ENCODE data around the gene GOLGA8J. TPM values are rescaled to one million over a fixed set of nuclear protein-coding genes. Genes with fewer than 3 reads are reported as not detected.
"Not testable (repeated sequence)": the region's sequence is repeated elsewhere in the genome, so short reads cannot be mapped to it uniquely, and the experiment has no call there.

The GOLGA8J gene
- not detected for total RNA-seq

- not testable (repeated sequence) for H3K4me1 ChIP-seq, H3K27ac ChIP-seq, H3K27me3 ChIP-seq, H3K4me3 ChIP-seq, H3K36me3 ChIP-seq, H3K9me3 ChIP-seq, DNase-seq
Measured at GRCh38 chr15:30082655-30083054, at the start of gene GOLGA8J. Gene GOLGA8J (plus strand): TSS chr15:30082955. CDS start chr15:30083053, 98 bp downstream.

GRCh38 chr15:30033211-30033610, 49.5 kb upstream of the GOLGA8J start:
- H3K9me3 ChIP-seq = no peaks in the 10 kb centered on the region
- H3K4me1 ChIP-seq = no peaks in the 10 kb centered on the region
- no peak for TF ChIP-seq CTCF (IDR thresholded peaks at IDR 0.05)
- no peak for TF ChIP-seq POLR2A (IDR thresholded peaks at IDR 0.05)
- no peaks in the 10 kb centered on the region for H3K36me3 ChIP-seq
- no peak overlapping the region for H3K27ac ChIP-seq
- no peak for DNase-seq
- H3K4me3 ChIP-seq = no peak overlapping the region
- H3K27me3 ChIP-seq = no peaks in the 10 kb centered on the region

GRCh38 chr15:30033763-30034162, 49.0 kb upstream of the GOLGA8J start:
- TF ChIP-seq POLR2A (IDR thresholded peaks at IDR 0.05) (no peak), CTCF (IDR thresholded peaks at IDR 0.05) (no peak)
- no peaks in the 10 kb centered on the region for H3K9me3 ChIP-seq
- H3K4me3 ChIP-seq = no peak overlapping the region
- no peaks in the 10 kb centered on the region for H3K27me3 ChIP-seq
- no peaks in the 10 kb centered on the region for H3K4me1 ChIP-seq
- H3K27ac ChIP-seq = no peak overlapping the region
- H3K36me3 ChIP-seq = no peaks in the 10 kb centered on the region
- DNase-seq = no peak

- no peak for DNase-seq
- Histone ChIP-seq H3K27me3 (no peaks in the 10 kb centered on the region), H3K4me3 (no peak overlapping the region), H3K27ac (no peak overlapping the region), H3K4me1 (no peaks in the 10 kb centered on the region), H3K9me3 (no peaks in the 10 kb centered on the region), H3K36me3 (no peaks in the 10 kb centered on the region)
- TF ChIP-seq CTCF (IDR thresholded peaks at IDR 0.05) (no peak), POLR2A (IDR thresholded peaks at IDR 0.05) (no peak)
Measured at GRCh38 chr15:30036036-30036703, 46.6 kb upstream of the GOLGA8J start.

GRCh38 chr15:30038667-30039523, 43.9 kb upstream of the GOLGA8J start:
- Histone ChIP-seq H3K4me1 (no peaks in the 10 kb centered on the region), H3K27me3 (no peaks in the 10 kb centered on the region), H3K9me3 (no peaks in the 10 kb centered on the region), H3K27ac (peak overlapping the region in 3 of 4 donors; percentile 27 to 59 (median 46)), H3K4me3 (no peak overlapping the region), H3K36me3 (no peaks in the 10 kb centered on the region)
- TF ChIP-seq POLR2A (IDR thresholded peaks at IDR 0.05) (no peak), CTCF (IDR thresholded peaks at IDR 0.05) (no peak)
- peak in 2 of 3 donors; percentile 87 to 88 for DNase-seq

- H3K9me3 ChIP-seq = no peaks in the 10 kb centered on the region
- H3K4me1 ChIP-seq = no peaks in the 10 kb centered on the region
- H3K27me3 ChIP-seq = no peaks in the 10 kb centered on the region
- H3K4me3 ChIP-seq = no peak overlapping the region
- no peak for DNase-seq
- H3K27ac ChIP-seq = no peak overlapping the region
- no peak for TF ChIP-seq POLR2A (IDR thresholded peaks at IDR 0.05)
- TF ChIP-seq CTCF (IDR thresholded peaks at IDR 0.05) = no peak
- H3K36me3 ChIP-seq = no peaks in the 10 kb centered on the region
Measured at GRCh38 chr15:30041868-30042267, 40.9 kb upstream of the GOLGA8J start.
